Neural progenitor cell (in vitro differentiated cells): ENCODE measurements around the gene FAM118A. TPM values are rescaled to one million over a fixed set of nuclear protein-coding genes. Genes with fewer than 3 reads are reported as not detected.
A peak's percentile ranks its signal among the peaks of the same experiment; 100 is the strongest.

Source experiments
- DNase-seq: peaks from one replicate; pipeline ENCODE4 v3.0.0-alpha.2; 2016; ENCODE audit warnings: low spot score
- H2AFZ ChIP-seq: fragments of 200-600 bp; sonication (generic); replicated peaks from 2 replicates; pipeline ENCODE4 v1.6.1; 2016; ENCODE audit warnings: antibody characterized with exemption
- H3F3A ChIP-seq: fragments of 200-600 bp; sonication (generic); 2 replicates; pipeline ENCODE4 v1.6.1; 2016; ENCODE audit warnings: antibody characterized with exemption, low read depth
- H3K27ac ChIP-seq: fragments of 200-600 bp; sonication (generic); 2 replicates; pipeline ENCODE4 v1.5.1; 2016; ENCODE audit warnings: mild to moderate bottlenecking
- H3K27me3 ChIP-seq: fragments of 200-600 bp; sonication (generic); 2 replicates; pipeline ENCODE4 v1.6.1; 2016; ENCODE audit warnings: mild to moderate bottlenecking, moderate library complexity
- H3K36me3 ChIP-seq: fragments of 200-600 bp; sonication (generic); 2 replicates; pipeline ENCODE4 v1.5.1; 2016
- H3K4me1 ChIP-seq: fragments of 200-600 bp; sonication (generic); 2 replicates; pipeline ENCODE4 v1.6.1; 2016; ENCODE audit warnings: mixed run types
- H3K4me2 ChIP-seq: fragments of 200-600 bp; sonication (generic); 2 replicates; pipeline ENCODE4 v1.6.1; 2016
- H3K4me3 ChIP-seq: fragments of 200-600 bp; sonication (generic); 2 replicates; pipeline ENCODE4 v1.5.1; 2016
- H3K79me2 ChIP-seq: fragments of 200-600 bp; sonication (generic); 2 replicates; pipeline ENCODE4 v1.6.1; 2016; ENCODE audit warnings: low read depth
- H3K9ac ChIP-seq: fragments of 200-600 bp; sonication (generic); 2 replicates; pipeline ENCODE4 v1.6.1; 2016
- H3K9me3 ChIP-seq: fragments of 200-600 bp; sonication (generic); 2 replicates; pipeline ENCODE4 v1.5.1; 2016; ENCODE audit warnings: low read depth
- H4K20me1 ChIP-seq: fragments of 200-600 bp; sonication (generic); 2 replicates; pipeline ENCODE4 v1.6.1; 2016; ENCODE audit warnings: low read depth
- H3K27ac Mint-ChIP-seq: 3 replicates; pipeline ENCODE4 v1.8.0; 2021; ENCODE audit warnings: mixed read lengths
- H3K27me3 Mint-ChIP-seq: 2 replicates; pipeline ENCODE4 v1.8.0; 2022; ENCODE audit warnings: low read depth, mild to moderate bottlenecking, inconsistent platforms, moderate library complexity, mixed read lengths; ENCODE audit not compliant: insufficient read depth
- H3K36me3 Mint-ChIP-seq: 3 replicates; pipeline ENCODE4 v1.8.0; 2021; ENCODE audit warnings: mixed read lengths
- H3K4me1 Mint-ChIP-seq: 3 replicates; pipeline ENCODE4 v1.8.0; 2021; ENCODE audit warnings: mixed read lengths
- H3K4me3 Mint-ChIP-seq: 3 replicates; pipeline ENCODE4 v1.8.0; 2021; ENCODE audit warnings: mild to moderate bottlenecking, moderate library complexity, mixed read lengths
- H3K9me3 Mint-ChIP-seq: 3 replicates; pipeline ENCODE4 v1.8.0; 2020; ENCODE audit warnings: mixed read lengths
- CTCF ChIP-seq: fragments of 200-600 bp; sonication (generic); IDR thresholded peaks from 2 replicates; pipeline ENCODE4 v1.5.1; 2017; ENCODE audit warnings: antibody characterized with exemption, mild to moderate bottlenecking
- EZH2 ChIP-seq: fragments of 200-600 bp; sonication (generic); IDR thresholded peaks from 2 replicates; pipeline ENCODE4 v1.6.1; 2017; ENCODE audit warnings: antibody characterized with exemption, mild to moderate bottlenecking, moderate library complexity
- EZH2phosphoT487 ChIP-seq: fragments of 200-600 bp; sonication (generic); IDR thresholded peaks from 2 replicates; pipeline ENCODE4 v1.6.1; 2017; ENCODE audit warnings: antibody characterized with exemption
- total RNA-seq: library from RNA; depleted of rRNA; stranded (reverse); fragments of >200 nt; gene quantifications from 2 replicates; pipeline ENCODE4 v1.2.3, GENCODE V29; 2015; ENCODE audit warnings: low replicate concordance

FAM118A gene
- total RNA-seq, 1 donor from 2014 or later, result 75.1 TPM

DNA sequence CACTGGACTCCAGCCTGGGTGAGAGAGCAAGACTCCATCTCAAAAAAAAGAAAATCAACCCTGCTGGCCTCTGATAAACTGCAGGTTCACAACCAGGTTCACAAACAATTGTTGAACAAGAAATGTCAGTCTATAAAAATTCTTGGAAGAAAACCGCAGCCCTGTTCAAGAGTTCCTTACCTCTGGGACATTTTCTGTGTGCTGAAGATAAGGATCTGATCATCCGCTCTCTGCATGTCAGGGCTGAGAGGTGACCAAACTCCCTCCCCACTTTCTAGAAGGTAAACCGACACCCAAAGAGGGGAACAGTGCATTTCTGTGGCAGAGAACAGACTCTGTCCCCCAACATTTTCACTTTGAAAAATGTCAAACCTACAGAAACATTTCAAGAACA is 29.1 kb upstream of the FAM118A start:
- no peak overlapping the region for H3K4me3 ChIP-seq

DNA sequence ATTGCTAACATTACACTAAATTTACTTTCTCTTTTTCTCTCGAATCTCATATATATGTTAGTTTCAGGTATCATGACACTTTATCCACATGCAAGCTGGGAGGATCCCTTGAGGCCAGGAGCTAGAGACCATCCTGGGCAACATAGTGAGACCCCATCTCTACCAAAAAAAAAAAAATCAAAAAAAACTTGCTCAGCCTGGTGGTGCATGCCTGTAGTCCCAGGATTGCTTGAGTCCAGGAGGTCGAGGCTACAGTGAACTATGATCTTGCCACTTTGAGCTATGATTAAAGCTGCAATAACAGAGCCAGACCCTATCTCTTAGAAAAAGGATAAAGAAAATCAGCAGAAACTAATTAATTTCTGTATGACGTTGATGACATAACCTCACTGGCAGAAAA is 28.7 kb upstream of the FAM118A start:
- H3K9me3 Mint-ChIP-seq, result no peaks in the 10 kb centered on the region
- H3K27me3 ChIP-seq, result peaks cover 42% of the 10 kb centered on the region
- no peaks in the 10 kb centered on the region for H3K9me3 ChIP-seq
- no peak overlapping the region for H3K9ac ChIP-seq
- H3K36me3 Mint-ChIP-seq, result no peaks in the 10 kb centered on the region
- no peak overlapping the region for H2AFZ ChIP-seq
- no peak for TF ChIP-seq EZH2phosphoT487
- TF ChIP-seq CTCF, result no peak
- TF ChIP-seq EZH2, result no peak
- no peak overlapping the region for H3K27ac Mint-ChIP-seq
- no peak for DNase-seq
- H3F3A ChIP-seq, result peaks cover 4% of the 10 kb centered on the region
- H3K4me3 Mint-ChIP-seq, result no peak overlapping the region
- H3K36me3 ChIP-seq, result no peaks in the 10 kb centered on the region
- H3K4me3 ChIP-seq, result no peak overlapping the region
- no peaks in the 10 kb centered on the region for H3K79me2 ChIP-seq
- no peak overlapping the region for H3K27ac ChIP-seq
- H3K4me2 ChIP-seq, result no peak overlapping the region
- H3K4me1 Mint-ChIP-seq, result peaks cover 7% of the 10 kb centered on the region
- H4K20me1 ChIP-seq, result no peaks in the 10 kb centered on the region
- H3K4me1 ChIP-seq, result peaks cover 7% of the 10 kb centered on the region
- H3K27me3 Mint-ChIP-seq, result peaks cover 40% of the 10 kb centered on the region

More for the DNA sequence above, 29.1 kb upstream of the FAM118A start:
- Histone ChIP-seq H3K27me3 (peaks cover 38% of the 10 kb centered on the region), H2AFZ (no peak overlapping the region), H3K4me1 (peaks cover 7% of the 10 kb centered on the region), H3K9me3 (no peaks in the 10 kb centered on the region), H3K4me2 (no peak overlapping the region), H4K20me1 (no peaks in the 10 kb centered on the region), H3K36me3 (no peaks in the 10 kb centered on the region), H3K9ac (no peak overlapping the region), H3K79me2 (no peaks in the 10 kb centered on the region), H3K27ac (no peak overlapping the region), H3F3A (peaks cover 4% of the 10 kb centered on the region)
- DNase-seq, result no peak
- Mint-ChIP-seq H3K27ac (no peak overlapping the region), H3K4me3 (no peak overlapping the region), H3K36me3 (no peaks in the 10 kb centered on the region), H3K4me1 (peaks cover 6% of the 10 kb centered on the region), H3K27me3 (peaks cover 39% of the 10 kb centered on the region), H3K9me3 (no peaks in the 10 kb centered on the region)
- TF ChIP-seq CTCF, result no peak
- no peak for TF ChIP-seq EZH2

- H3K27ac ChIP-seq, result no peak within 1 kb of the TSS
- peak; percentile 91 for DNase-seq
- Mint-ChIP-seq H3K4me1 (peaks cover 16% of the 10 kb centered on the region), H3K4me3 (peak within 1 kb of the TSS; percentile 75), H3K9me3 (no peaks in the 10 kb centered on the region), H3K27me3 (peaks cover 48% of the 10 kb centered on the region), H3K36me3 (no peaks in the 10 kb centered on the region), H3K27ac (no peak within 1 kb of the TSS)
- peaks cover 52% of the 10 kb centered on the region for H3K27me3 ChIP-seq
- peak within 1 kb of the TSS; percentile 98 for H2AFZ ChIP-seq
- no peaks in the 10 kb centered on the region for H3K79me2 ChIP-seq
- H3K4me3 ChIP-seq, result peak within 1 kb of the TSS; percentile 67
- H3K9ac ChIP-seq, result no peak within 1 kb of the TSS
- H3K36me3 ChIP-seq, result no peaks in the 10 kb centered on the region
- peaks cover 7% of the 10 kb centered on the region for H3K4me1 ChIP-seq
- H4K20me1 ChIP-seq, result no peaks in the 10 kb centered on the region
- TF ChIP-seq EZH2 (peak; percentile 41), EZH2phosphoT487 (peak; percentile 35), CTCF (no peak)
- H3K9me3 ChIP-seq, result no peaks in the 10 kb centered on the region
- H3K4me2 ChIP-seq, result peak within 1 kb of the TSS; percentile 98
- H3F3A ChIP-seq, result peaks cover 4% of the 10 kb centered on the region
Measured at GRCh38 chr22:45284705-45285262, 24.9 kb upstream of the FAM118A start, which contains the start of gene UPK3A. UPK3A (plus strand) TSS chr22:45284949; CDS start chr22:45285014, 65 bp downstream.
